GM23338 (cell line): ENCODE data around the gene IFT88. TPM values are rescaled to one million over a fixed set of nuclear protein-coding genes. Genes with fewer than 3 reads are reported as not detected.

Source experiments
- ATAC-seq: fragments of 200-7000 bp; cut with Tn5 transposase; 3 replicates; pipeline ENCODE4 v1.9.1; 2020
- DNase-seq: peaks from one replicate; pipeline ENCODE4 v3.0.0-alpha.2; 2015; ENCODE audit warnings: low spot score
- H2AFZ ChIP-seq: fragments of 200-600 bp; sonication (generic); 2 replicates; pipeline ENCODE4 v1.8.0; 2016; ENCODE audit warnings: antibody characterized with exemption, mild to moderate bottlenecking, moderate library complexity
- H3F3A ChIP-seq: fragments of 200-600 bp; sonication (generic); replicated peaks from 2 replicates; pipeline ENCODE4 v1.8.0; 2017; ENCODE audit warnings: antibody characterized with exemption, mixed run types, low read depth
- H3K27ac ChIP-seq: fragments of 200-600 bp; sonication (generic); 2 replicates; pipeline ENCODE4 v1.6.1; 2016; ENCODE audit warnings: low read depth
- H3K27me3 ChIP-seq: fragments of 200-600 bp; sonication (generic); 2 replicates; pipeline ENCODE4 v1.8.0; 2016; ENCODE audit warnings: mild to moderate bottlenecking, mixed run types, moderate library complexity; ENCODE audit not compliant: insufficient read depth
- H3K36me3 ChIP-seq: fragments of 200-600 bp; sonication (generic); 2 replicates; pipeline ENCODE4 v1.8.0; 2016; ENCODE audit warnings: mild to moderate bottlenecking; ENCODE audit not compliant: insufficient read depth
- H3K4me1 ChIP-seq: fragments of 200-600 bp; sonication (generic); 2 replicates; pipeline ENCODE4 v1.8.0; 2016; ENCODE audit warnings: mild to moderate bottlenecking, moderate library complexity; ENCODE audit not compliant: insufficient read depth
- H3K4me2 ChIP-seq: fragments of 200-600 bp; sonication (generic); 2 replicates; pipeline ENCODE4 v1.7.1; 2017; ENCODE audit warnings: mixed run types
- H3K4me3 ChIP-seq: fragments of 200-600 bp; sonication (generic); 2 replicates; pipeline ENCODE4 v1.6.1; 2016; ENCODE audit warnings: mixed run types
- H3K79me2 ChIP-seq: fragments of 200-600 bp; sonication (generic); replicated peaks from 2 replicates; pipeline ENCODE4 v1.8.0; 2017; ENCODE audit warnings: mild to moderate bottlenecking; ENCODE audit not compliant: insufficient read depth
- H3K9me2 ChIP-seq: fragments of 200-600 bp; sonication (generic); 2 replicates; pipeline ENCODE4 v1.8.0; 2017; ENCODE audit not compliant: insufficient read depth
- H4K20me1 ChIP-seq: fragments of 200-600 bp; sonication (generic); replicated peaks from 2 replicates; pipeline ENCODE4 v1.8.0; 2017; ENCODE audit warnings: mild to moderate bottlenecking; ENCODE audit not compliant: insufficient read depth
- H3K27ac Mint-ChIP-seq: 2 replicates; pipeline ENCODE4 v1.8.0; 2020; ENCODE audit warnings: inconsistent platforms, mild to moderate bottlenecking, moderate library complexity, mixed read lengths
- H3K27me3 Mint-ChIP-seq: 3 replicates; pipeline ENCODE4 v1.8.0; 2022; ENCODE audit warnings: low read depth, mild to moderate bottlenecking, moderate library complexity, mixed read lengths, inconsistent platforms; ENCODE audit not compliant: insufficient read depth, poor library complexity
- H3K36me3 Mint-ChIP-seq: 3 replicates; pipeline ENCODE4 v1.8.0; 2021; ENCODE audit warnings: low read depth, mild to moderate bottlenecking, inconsistent platforms, moderate library complexity, mixed read lengths
- H3K4me1 Mint-ChIP-seq: 3 replicates; pipeline ENCODE4 v1.8.0; 2020; ENCODE audit warnings: mild to moderate bottlenecking, inconsistent platforms, mixed read lengths
- H3K4me3 Mint-ChIP-seq: 3 replicates; pipeline ENCODE4 v1.8.0; 2021; ENCODE audit warnings: moderate library complexity, mild to moderate bottlenecking, inconsistent platforms, mixed read lengths
- H3K9me3 Mint-ChIP-seq: 3 replicates; pipeline ENCODE4 v1.8.0; 2020; ENCODE audit warnings: moderate library complexity, mild to moderate bottlenecking, inconsistent platforms, mixed read lengths
- CREB1 ChIP-seq: fragments of 250-450 bp; sonication (Bioruptor Pico); IDR thresholded peaks from 2 replicates; pipeline ENCODE4 v1.5.0; 2020; ENCODE audit warnings: low read depth, mild to moderate bottlenecking, moderate library complexity
- ETS1 ChIP-seq: IDR thresholded peaks from 2 replicates; pipeline ENCODE4 v1.6.1; 2016; ENCODE audit warnings: antibody characterized with exemption
- EZH2 ChIP-seq: fragments of 200-600 bp; sonication (generic); IDR thresholded peaks from one replicate; pipeline ENCODE4 v1.8.0; 2017; ENCODE audit warnings: antibody characterized with exemption, mild to moderate bottlenecking, low read depth; ENCODE audit not compliant: unreplicated experiment
- EZH2phosphoT487 ChIP-seq: fragments of 200-600 bp; sonication (generic); IDR thresholded peaks from one replicate; pipeline ENCODE4 v1.8.1; 2018; ENCODE audit warnings: antibody characterized with exemption; ENCODE audit not compliant: unreplicated experiment
- JUNB ChIP-seq: IDR thresholded peaks from one replicate; pipeline ENCODE4 v1.6.1; 2016; ENCODE audit warnings: antibody characterized with exemption; ENCODE audit not compliant: unreplicated experiment
- NANOG ChIP-seq: IDR thresholded peaks from 2 replicates; pipeline ENCODE4 v1.6.1; 2016; ENCODE audit warnings: antibody characterized with exemption, borderline replicate concordance
- POLR2AphosphoS5 ChIP-seq: IDR thresholded peaks from 2 replicates; pipeline ENCODE4 v1.6.1; 2016; ENCODE audit warnings: antibody characterized with exemption, low read depth
- REST ChIP-seq: IDR thresholded peaks from one replicate; pipeline ENCODE4 v1.6.1; 2018; ENCODE audit warnings: antibody characterized with exemption; ENCODE audit not compliant: unreplicated experiment
- STAT1 ChIP-seq: IDR thresholded peaks from one replicate; pipeline ENCODE4 v1.6.1; 2016; ENCODE audit warnings: antibody characterized with exemption; ENCODE audit not compliant: unreplicated experiment
- ZNF114 ChIP-seq: fragments of 250-450 bp; sonication (Bioruptor Pico); IDR thresholded peaks from 2 replicates; pipeline ENCODE4 v1.5.0; 2020; ENCODE audit warnings: mild to moderate bottlenecking, moderate library complexity
- ZNF331 ChIP-seq: fragments of 250-450 bp; sonication (Bioruptor Pico); IDR thresholded peaks from 2 replicates; pipeline ENCODE4 v1.5.0; 2020; ENCODE audit warnings: low read depth, mild to moderate bottlenecking, moderate library complexity
- polyA plus RNA-seq: library from polyadenylated mRNA; unstranded; fragments of >200 nt; fragmentation: Nextera tagmentation; extraction: Ambion mirVana; gene quantifications from 2 replicates; pipeline ENCODE4 v1.2.1, GENCODE V29; 2016
- total RNA-seq: library from RNA; depleted of rRNA; stranded (reverse); fragments of >200 nt; shearing (Covaris generic); gene quantifications from 2 replicates; pipeline ENCODE4 v1.2.3, GENCODE V29; 2014
- TF ChIP-seq, protein P1 (sequence below), 2 experiments: fragments of 200-600 bp in 1 of 2; sonication (generic) in 1 of 2; conservative IDR thresholded peaks; 2 replicates each; pipeline versions ENCODE4 v1.5.1 to v1.6.1; 2016 to 2017; ENCODE audit warnings: antibody characterized with exemption in 2 of 2, low read depth in 2 of 2, mild to moderate bottlenecking in 2 of 2, moderate library complexity in 1 of 2
- TF ChIP-seq, protein P2 (sequence below): fragments of 250-450 bp; sonication (Bioruptor Pico); IDR thresholded peaks from 2 replicates; pipeline ENCODE4 v1.5.0; 2020; ENCODE audit warnings: mild to moderate bottlenecking, moderate library complexity

The IFT88 gene
- total and polyA plus RNA-seq, 2 experiments from 2014 or later, result 8.2 to 8.7 TPM

GRCh38 chr13:20673715-20674114 lies 106.8 kb downstream of the IFT88 start:
- TF ChIP-seq STAT1 (no peak), EZH2phosphoT487 (no peak), ZNF331 (CRISPR knock-in tag) (no peak), ETS1 (no peak), CREB1 (no peak), POLR2AphosphoS5 (no peak), REST (no peak), EZH2 (no peak), JUNB (no peak), ZNF114 (CRISPR knock-in tag) (no peak), NANOG (no peak)
- TF ChIP-seq, protein P1, sequence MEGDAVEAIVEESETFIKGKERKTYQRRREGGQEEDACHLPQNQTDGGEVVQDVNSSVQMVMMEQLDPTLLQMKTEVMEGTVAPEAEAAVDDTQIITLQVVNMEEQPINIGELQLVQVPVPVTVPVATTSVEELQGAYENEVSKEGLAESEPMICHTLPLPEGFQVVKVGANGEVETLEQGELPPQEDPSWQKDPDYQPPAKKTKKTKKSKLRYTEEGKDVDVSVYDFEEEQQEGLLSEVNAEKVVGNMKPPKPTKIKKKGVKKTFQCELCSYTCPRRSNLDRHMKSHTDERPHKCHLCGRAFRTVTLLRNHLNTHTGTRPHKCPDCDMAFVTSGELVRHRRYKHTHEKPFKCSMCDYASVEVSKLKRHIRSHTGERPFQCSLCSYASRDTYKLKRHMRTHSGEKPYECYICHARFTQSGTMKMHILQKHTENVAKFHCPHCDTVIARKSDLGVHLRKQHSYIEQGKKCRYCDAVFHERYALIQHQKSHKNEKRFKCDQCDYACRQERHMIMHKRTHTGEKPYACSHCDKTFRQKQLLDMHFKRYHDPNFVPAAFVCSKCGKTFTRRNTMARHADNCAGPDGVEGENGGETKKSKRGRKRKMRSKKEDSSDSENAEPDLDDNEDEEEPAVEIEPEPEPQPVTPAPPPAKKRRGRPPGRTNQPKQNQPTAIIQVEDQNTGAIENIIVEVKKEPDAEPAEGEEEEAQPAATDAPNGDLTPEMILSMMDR (conservative IDR thresholded peaks at IDR 0.05; ENCODE audit: low read depth in 2 of 2), result no peak
- TF ChIP-seq, protein P2, sequence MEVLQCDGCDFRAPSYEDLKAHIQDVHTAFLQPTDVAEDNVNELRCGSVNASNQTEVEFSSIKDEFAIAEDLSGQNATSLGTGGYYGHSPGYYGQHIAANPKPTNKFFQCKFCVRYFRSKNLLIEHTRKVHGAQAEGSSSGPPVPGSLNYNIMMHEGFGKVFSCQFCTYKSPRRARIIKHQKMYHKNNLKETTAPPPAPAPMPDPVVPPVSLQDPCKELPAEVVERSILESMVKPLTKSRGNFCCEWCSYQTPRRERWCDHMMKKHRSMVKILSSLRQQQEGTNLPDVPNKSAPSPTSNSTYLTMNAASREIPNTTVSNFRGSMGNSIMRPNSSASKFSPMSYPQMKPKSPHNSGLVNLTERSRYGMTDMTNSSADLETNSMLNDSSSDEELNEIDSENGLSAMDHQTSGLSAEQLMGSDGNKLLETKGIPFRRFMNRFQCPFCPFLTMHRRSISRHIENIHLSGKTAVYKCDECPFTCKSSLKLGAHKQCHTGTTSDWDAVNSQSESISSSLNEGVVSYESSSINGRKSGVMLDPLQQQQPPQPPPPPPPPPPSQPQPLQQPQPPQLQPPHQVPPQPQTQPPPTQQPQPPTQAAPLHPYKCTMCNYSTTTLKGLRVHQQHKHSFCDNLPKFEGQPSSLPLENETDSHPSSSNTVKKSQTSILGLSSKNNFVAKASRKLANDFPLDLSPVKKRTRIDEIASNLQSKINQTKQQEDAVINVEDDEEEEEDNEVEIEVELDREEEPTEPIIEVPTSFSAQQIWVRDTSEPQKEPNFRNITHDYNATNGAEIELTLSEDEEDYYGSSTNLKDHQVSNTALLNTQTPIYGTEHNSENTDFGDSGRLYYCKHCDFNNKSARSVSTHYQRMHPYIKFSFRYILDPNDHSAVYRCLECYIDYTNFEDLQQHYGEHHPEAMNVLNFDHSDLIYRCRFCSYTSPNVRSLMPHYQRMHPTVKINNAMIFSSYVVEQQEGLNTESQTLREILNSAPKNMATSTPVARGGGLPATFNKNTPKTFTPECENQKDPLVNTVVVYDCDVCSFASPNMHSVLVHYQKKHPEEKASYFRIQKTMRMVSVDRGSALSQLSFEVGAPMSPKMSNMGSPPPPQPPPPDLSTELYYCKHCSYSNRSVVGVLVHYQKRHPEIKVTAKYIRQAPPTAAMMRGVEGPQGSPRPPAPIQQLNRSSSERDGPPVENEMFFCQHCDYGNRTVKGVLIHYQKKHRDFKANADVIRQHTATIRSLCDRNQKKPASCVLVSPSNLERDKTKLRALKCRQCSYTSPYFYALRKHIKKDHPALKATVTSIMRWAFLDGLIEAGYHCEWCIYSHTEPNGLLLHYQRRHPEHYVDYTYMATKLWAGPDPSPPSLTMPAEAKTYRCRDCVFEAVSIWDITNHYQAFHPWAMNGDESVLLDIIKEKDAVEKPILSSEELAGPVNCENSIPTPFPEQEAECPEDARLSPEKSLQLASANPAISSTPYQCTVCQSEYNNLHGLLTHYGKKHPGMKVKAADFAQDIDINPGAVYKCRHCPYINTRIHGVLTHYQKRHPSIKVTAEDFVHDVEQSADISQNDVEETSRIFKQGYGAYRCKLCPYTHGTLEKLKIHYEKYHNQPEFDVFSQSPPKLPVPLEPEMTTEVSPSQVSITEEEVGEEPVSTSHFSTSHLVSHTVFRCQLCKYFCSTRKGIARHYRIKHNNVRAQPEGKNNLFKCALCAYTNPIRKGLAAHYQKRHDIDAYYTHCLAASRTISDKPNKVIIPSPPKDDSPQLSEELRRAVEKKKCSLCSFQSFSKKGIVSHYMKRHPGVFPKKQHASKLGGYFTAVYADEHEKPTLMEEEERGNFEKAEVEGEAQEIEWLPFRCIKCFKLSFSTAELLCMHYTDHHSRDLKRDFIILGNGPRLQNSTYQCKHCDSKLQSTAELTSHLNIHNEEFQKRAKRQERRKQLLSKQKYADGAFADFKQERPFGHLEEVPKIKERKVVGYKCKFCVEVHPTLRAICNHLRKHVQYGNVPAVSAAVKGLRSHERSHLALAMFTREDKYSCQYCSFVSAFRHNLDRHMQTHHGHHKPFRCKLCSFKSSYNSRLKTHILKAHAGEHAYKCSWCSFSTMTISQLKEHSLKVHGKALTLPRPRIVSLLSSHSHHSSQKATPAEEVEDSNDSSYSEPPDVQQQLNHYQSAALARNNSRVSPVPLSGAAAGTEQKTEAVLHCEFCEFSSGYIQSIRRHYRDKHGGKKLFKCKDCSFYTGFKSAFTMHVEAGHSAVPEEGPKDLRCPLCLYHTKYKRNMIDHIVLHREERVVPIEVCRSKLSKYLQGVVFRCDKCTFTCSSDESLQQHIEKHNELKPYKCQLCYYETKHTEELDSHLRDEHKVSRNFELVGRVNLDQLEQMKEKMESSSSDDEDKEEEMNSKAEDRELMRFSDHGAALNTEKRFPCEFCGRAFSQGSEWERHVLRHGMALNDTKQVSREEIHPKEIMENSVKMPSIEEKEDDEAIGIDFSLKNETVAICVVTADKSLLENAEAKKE, result no peak
- H3K27ac Mint-ChIP-seq, result no peak overlapping the region
- Histone ChIP-seq H3K79me2 (no peaks in the 10 kb centered on the region), H3K4me1 (0 out of 2 replicates have a peak, but pooled peaks cover 2% of the 10 kb centered on the region), H3K4me3 (no peak overlapping the region), H3F3A (no peaks in the 10 kb centered on the region), H4K20me1 (no peaks in the 10 kb centered on the region), H3K27me3 (no peaks in the 10 kb centered on the region), H3K36me3 (no peaks in the 10 kb centered on the region), H3K9me2 (no peaks in the 10 kb centered on the region), H2AFZ (no peak overlapping the region), H3K4me2 (no peak overlapping the region), H3K27ac (no peak overlapping the region)
- ATAC-seq (no peak), DNase-seq (no peak)
- H3K27me3 Mint-ChIP-seq, result peaks cover 5% of the 10 kb centered on the region
- H3K4me3 Mint-ChIP-seq, result no peak overlapping the region
- H3K9me3 Mint-ChIP-seq, result no peaks in the 10 kb centered on the region
- H3K4me1 Mint-ChIP-seq, result peaks cover 13% of the 10 kb centered on the region
- no peaks in the 10 kb centered on the region for H3K36me3 Mint-ChIP-seq
